ENCODE measurements around the gene ENTPD8. TPM values are rescaled to one million over a fixed set of nuclear protein-coding genes. Genes with fewer than 3 reads are reported as not detected.

Gene ENTPD8
- total RNA-seq, 2 donors from 2014 or later: 0.33 to 0.75 TPM

DNA sequence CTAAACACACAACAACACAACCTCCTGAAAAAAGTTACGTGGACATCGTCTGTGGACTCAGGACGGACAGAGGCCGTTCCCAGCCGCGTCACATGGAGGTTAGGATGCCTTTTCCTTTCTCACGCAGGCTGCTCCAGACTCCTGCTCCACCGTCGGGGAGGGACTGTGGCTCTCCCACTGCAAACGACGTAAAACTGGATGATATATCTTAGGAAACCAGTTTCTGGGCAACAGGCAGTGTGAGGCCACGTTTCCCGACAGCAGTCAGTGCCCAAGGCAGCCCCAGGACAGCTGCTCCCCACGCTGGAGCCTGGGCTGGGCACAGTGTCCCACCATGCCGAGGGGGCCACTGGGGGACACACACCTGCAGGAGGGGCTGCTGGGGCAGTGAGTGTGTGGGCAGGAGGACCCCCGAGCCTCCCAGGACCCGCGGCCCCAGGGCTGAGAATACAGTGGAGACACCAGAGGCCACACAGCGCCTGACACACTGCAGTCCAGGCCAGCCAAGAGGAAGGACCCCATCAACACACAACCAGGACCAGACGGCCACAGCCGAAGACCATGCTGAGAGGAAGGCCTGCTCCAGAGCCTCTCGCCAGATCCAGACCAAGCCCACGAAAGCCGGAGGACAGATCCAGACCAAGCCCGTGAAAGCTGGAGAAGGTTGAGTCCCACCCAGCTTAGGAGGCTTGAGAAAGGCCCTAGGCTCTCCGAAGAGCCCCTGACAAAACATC is 44.4 kb downstream of the ENTPD8 start:
- Histone ChIP-seq H3K27me3 (ENCODE audit: control insufficient read depth, insufficient read depth, low read length, poor library complexity, severe bottlenecking) (no peaks in the 10 kb centered on the region), H3K9me3 (ENCODE audit: control insufficient read depth, low read length) (no peaks in the 10 kb centered on the region), H3K4me3 (ENCODE audit: low read length) (no peak overlapping the region), H3K27ac (ENCODE audit: low read depth, low read length) (no peak overlapping the region), H3K4me1 (ENCODE audit: control insufficient read depth, insufficient read depth, low read length) (no peaks in the 10 kb centered on the region), H3K9ac (ENCODE audit: extremely low read depth, low read length, poor library complexity, severe bottlenecking) (no peak overlapping the region), H3K36me3 (ENCODE audit: control insufficient read depth, insufficient read depth, low read length) (no peaks in the 10 kb centered on the region)
- no peak overlapping the region for H3K27ac Mint-ChIP-seq
- H3K36me3 Mint-ChIP-seq (ENCODE audit: low read depth): peaks cover 15% of the 10 kb centered on the region
- H3K9me3 Mint-ChIP-seq: peaks cover 14% of the 10 kb centered on the region
- H3K4me1 Mint-ChIP-seq: no peaks in the 10 kb centered on the region
- TF ChIP-seq, protein P1, sequence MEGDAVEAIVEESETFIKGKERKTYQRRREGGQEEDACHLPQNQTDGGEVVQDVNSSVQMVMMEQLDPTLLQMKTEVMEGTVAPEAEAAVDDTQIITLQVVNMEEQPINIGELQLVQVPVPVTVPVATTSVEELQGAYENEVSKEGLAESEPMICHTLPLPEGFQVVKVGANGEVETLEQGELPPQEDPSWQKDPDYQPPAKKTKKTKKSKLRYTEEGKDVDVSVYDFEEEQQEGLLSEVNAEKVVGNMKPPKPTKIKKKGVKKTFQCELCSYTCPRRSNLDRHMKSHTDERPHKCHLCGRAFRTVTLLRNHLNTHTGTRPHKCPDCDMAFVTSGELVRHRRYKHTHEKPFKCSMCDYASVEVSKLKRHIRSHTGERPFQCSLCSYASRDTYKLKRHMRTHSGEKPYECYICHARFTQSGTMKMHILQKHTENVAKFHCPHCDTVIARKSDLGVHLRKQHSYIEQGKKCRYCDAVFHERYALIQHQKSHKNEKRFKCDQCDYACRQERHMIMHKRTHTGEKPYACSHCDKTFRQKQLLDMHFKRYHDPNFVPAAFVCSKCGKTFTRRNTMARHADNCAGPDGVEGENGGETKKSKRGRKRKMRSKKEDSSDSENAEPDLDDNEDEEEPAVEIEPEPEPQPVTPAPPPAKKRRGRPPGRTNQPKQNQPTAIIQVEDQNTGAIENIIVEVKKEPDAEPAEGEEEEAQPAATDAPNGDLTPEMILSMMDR (conservative IDR thresholded peaks at IDR 0.05): no peak
- WGBS, 2 experiments (ENCODE audit: insufficient coverage in 1 of 2, insufficient read length in 1 of 2): 94% methylated on average over 19 to 26 of the region's 26 CpGs
- no peak overlapping the region for H3K4me3 Mint-ChIP-seq
- peaks cover 3% of the 10 kb centered on the region for H3K27me3 Mint-ChIP-seq (ENCODE audit: insufficient read depth)
- no peak for DNase-seq

DNA sequence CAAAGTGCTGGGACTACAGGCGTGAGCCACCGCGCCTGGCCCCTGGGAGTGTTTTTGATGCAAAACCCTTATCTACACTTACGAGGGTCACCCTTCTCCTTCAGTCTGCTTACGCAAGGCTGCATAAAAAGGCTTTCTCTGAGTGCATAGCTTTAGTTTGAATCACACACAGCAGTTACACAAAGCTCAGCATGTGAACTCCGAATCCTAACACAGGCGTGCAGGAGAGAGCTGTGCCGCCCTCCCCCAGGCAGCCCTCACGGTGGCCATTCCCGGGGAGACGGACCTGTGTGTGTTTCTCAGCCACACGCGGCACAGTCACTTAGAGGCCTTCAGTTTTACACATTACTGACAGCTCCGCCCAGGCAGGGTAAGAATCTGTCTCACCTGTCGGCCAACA is 44.9 kb downstream of the ENTPD8 start:
- no peak overlapping the region for H3K27ac Mint-ChIP-seq
- no peaks in the 10 kb centered on the region for H3K4me1 ChIP-seq (ENCODE audit: control insufficient read depth, insufficient read depth, low read length)
- no peak for DNase-seq
- H3K27me3 ChIP-seq (ENCODE audit: control insufficient read depth, insufficient read depth, low read length, poor library complexity, severe bottlenecking): no peaks in the 10 kb centered on the region
- TF ChIP-seq, protein P1 (conservative IDR thresholded peaks at IDR 0.05): no peak
- H3K9me3 Mint-ChIP-seq: peaks cover 8% of the 10 kb centered on the region
- peaks cover 13% of the 10 kb centered on the region for H3K36me3 Mint-ChIP-seq (ENCODE audit: low read depth)
- H3K27me3 Mint-ChIP-seq (ENCODE audit: insufficient read depth): peaks cover 3% of the 10 kb centered on the region
- H3K4me3 ChIP-seq (ENCODE audit: low read length): no peak overlapping the region
- no peak overlapping the region for H3K4me3 Mint-ChIP-seq
- 85 to 91% methylated on average over 7 to 15 of the region's 15 CpGs for WGBS, 2 experiments (ENCODE audit: insufficient coverage in 1 of 2, insufficient read length in 1 of 2)
- H3K9ac ChIP-seq (ENCODE audit: extremely low read depth, low read length, poor library complexity, severe bottlenecking): no peak overlapping the region
- H3K27ac ChIP-seq (ENCODE audit: low read depth, low read length): no peak overlapping the region
- H3K9me3 ChIP-seq (ENCODE audit: control insufficient read depth, low read length): no peaks in the 10 kb centered on the region
- H3K36me3 ChIP-seq (ENCODE audit: control insufficient read depth, insufficient read depth, low read length): no peaks in the 10 kb centered on the region
- no peaks in the 10 kb centered on the region for H3K4me1 Mint-ChIP-seq

DNA sequence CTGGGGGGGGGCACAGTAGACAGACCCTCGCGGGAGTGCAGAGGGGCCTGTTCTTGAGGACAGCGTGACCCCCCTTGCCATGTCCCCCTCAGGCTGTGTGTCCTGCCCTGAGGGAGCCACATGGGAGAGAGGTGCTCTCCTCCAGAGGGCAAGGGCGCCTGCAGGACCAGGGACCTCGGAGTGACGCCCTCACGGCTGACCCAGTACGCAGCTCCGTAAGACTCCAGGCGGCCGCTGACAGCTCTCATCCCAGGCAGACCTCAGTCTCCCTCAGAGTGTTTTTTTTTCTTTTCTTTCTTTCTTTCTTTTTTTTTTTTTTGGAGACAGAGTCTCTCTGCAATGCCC is 45.5 kb downstream of the ENTPD8 start:
- Histone ChIP-seq H3K9me3 (ENCODE audit: control insufficient read depth, low read length) (no peaks in the 10 kb centered on the region), H3K4me3 (ENCODE audit: low read length) (no peak overlapping the region), H3K27me3 (ENCODE audit: control insufficient read depth, insufficient read depth, low read length, poor library complexity, severe bottlenecking) (no peaks in the 10 kb centered on the region), H3K9ac (ENCODE audit: extremely low read depth, low read length, poor library complexity, severe bottlenecking) (no peak overlapping the region), H3K4me1 (ENCODE audit: control insufficient read depth, insufficient read depth, low read length) (no peaks in the 10 kb centered on the region), H3K27ac (ENCODE audit: low read depth, low read length) (no peak overlapping the region), H3K36me3 (ENCODE audit: control insufficient read depth, insufficient read depth, low read length) (no peaks in the 10 kb centered on the region)
- H3K36me3 Mint-ChIP-seq (ENCODE audit: low read depth): peaks cover 13% of the 10 kb centered on the region
- peaks cover 3% of the 10 kb centered on the region for H3K27me3 Mint-ChIP-seq (ENCODE audit: insufficient read depth)
- H3K9me3 Mint-ChIP-seq: peaks cover 6% of the 10 kb centered on the region
- no peak overlapping the region for H3K27ac Mint-ChIP-seq
- no peak for DNase-seq
- TF ChIP-seq, protein P1 (conservative IDR thresholded peaks at IDR 0.05): no peak
- H3K4me1 Mint-ChIP-seq: no peaks in the 10 kb centered on the region
- H3K4me3 Mint-ChIP-seq: no peak overlapping the region
- whole genome bisulfite sequencing, 2 experiments (ENCODE audit: insufficient coverage in 1 of 2, insufficient read length in 1 of 2): 86 to 91% methylated on average over 9 to 11 of the region's 11 CpGs
